GM12878 (cell line): ENCODE results near the gene CCDC102B. TPM values are rescaled to one million over a fixed set of nuclear protein-coding genes. Genes with fewer than 3 reads are reported as not detected.

Experiments
- ATAC-seq: fragments of 200-7000 bp; cut with Tn5 transposase; 3 replicates; pipeline ENCODE4 v1.9.1; 2020; ENCODE audit warnings: mild to moderate bottlenecking, moderate library complexity
- BruUV-seq: library from RNA; stranded (reverse); fragments of 400-500 nt; replicated peaks from 2 replicates; lab custom pipeline; 2021; lab: Mats Ljungman, UMichigan
- CTCF ChIA-PET: fragments of 300-600 bp; sonication (Branson Sonifier 250); formaldehyde crosslinking; extraction: SDS; loops from one replicate; lab custom pipeline; 2021; ENCODE audit warnings: inconsistent platforms; lab: Yijun Ruan, JAX
- POLR2A ChIA-PET: fragments of 350-600 bp; formaldehyde crosslinking; extraction: SDS; loops from one replicate; lab custom pipeline; 2021; ENCODE audit warnings: inconsistent platforms; lab: Charles Lee
- RAD21 ChIA-PET: fragments of 300-600 bp; sonication (Branson Sonifier 250); formaldehyde crosslinking; loops from one replicate; lab custom pipeline; 2023; ENCODE audit warnings: antibody characterized with exemption; ENCODE audit not compliant: unreplicated experiment; lab: Charles Lee
- SMC1A ChIA-PET: fragments of 300-600 bp; sonication (Branson Sonifier 250); formaldehyde crosslinking; loops from one replicate; lab custom pipeline; 2023; ENCODE audit not compliant: unreplicated experiment, uncharacterized antibody; lab: Charles Lee
- DNase-seq: peaks from one replicate; pipeline ENCODE4 v3.0.0-alpha.2; 2011; ENCODE audit warnings: low read depth, low spot score
- FAIRE-seq: peaks from 3 replicates; lab custom pipeline; 2011; peaks lifted over from hg19 to GRCh38; lab: Jason Lieb, UNC
- H2AFZ ChIP-seq: 2 replicates; pipeline ENCODE4 v1.6.0; 2011; ENCODE audit warnings: low read depth, low read length, control low read depth; ENCODE audit not compliant: control insufficient read depth
- H3K27ac ChIP-seq: 2 replicates; pipeline ENCODE4 v1.5.1; 2011; ENCODE audit warnings: control low read depth; ENCODE audit not compliant: control insufficient read depth, insufficient read depth
- H3K27me3 ChIP-seq, 2 experiments: replicated peaks in 1 of 2; 2 replicates each; pipeline versions ENCODE4 v1.6.0 to v1.6.1; 2011; ENCODE audit warnings: low read length in 1 of 2; ENCODE audit not compliant: control insufficient read depth in 2 of 2, insufficient read depth in 2 of 2
- H3K36me3 ChIP-seq, 2 experiments: 2 replicates each; pipeline ENCODE4 v1.5.1; 2011; ENCODE audit warnings: low read length in 1 of 2; ENCODE audit not compliant: control insufficient read depth in 2 of 2, insufficient read depth in 2 of 2
- H3K4me1 ChIP-seq: 2 replicates; pipeline ENCODE4 v1.6.1; 2011; ENCODE audit warnings: mild to moderate bottlenecking, low read length, moderate library complexity, mixed read lengths; ENCODE audit not compliant: control insufficient read depth, insufficient read depth
- H3K4me2 ChIP-seq: 2 replicates; pipeline ENCODE4 v1.6.0; 2011; ENCODE audit warnings: control low read depth; ENCODE audit not compliant: control insufficient read depth, insufficient read depth
- H3K4me3 ChIP-seq: fragments of 200-600 bp; sonication (generic); 2 replicates; pipeline ENCODE4 v1.5.1; 2016
- H3K79me2 ChIP-seq: 2 replicates; pipeline ENCODE4 v1.6.0; 2011; ENCODE audit warnings: low read length; ENCODE audit not compliant: control insufficient read depth, insufficient read depth
- H3K9ac ChIP-seq: 2 replicates; pipeline ENCODE4 v1.8.0; 2011; ENCODE audit warnings: low read length, control low read depth, mixed read lengths; ENCODE audit not compliant: control insufficient read depth, insufficient read depth
- H3K9me3 ChIP-seq: replicated peaks from 3 replicates; pipeline ENCODE4 v1.5.1; 2011; ENCODE audit warnings: mild to moderate bottlenecking, low read length; ENCODE audit not compliant: control insufficient read depth, insufficient read depth
- H4K20me1 ChIP-seq: 2 replicates; pipeline ENCODE4 v1.6.0; 2011; ENCODE audit not compliant: control insufficient read depth, insufficient read depth
- BCL11A ChIP-seq: IDR thresholded peaks from 2 replicates; pipeline ENCODE4 v1.6.1; 2011; ENCODE audit warnings: low read depth, low read length
- EGR1 ChIP-seq, 2 experiments: IDR thresholded peaks; 1 replicate in 1 of 2; 2 replicates in 1 of 2; pipeline ENCODE4 v1.6.1; 2011 to 2012; ENCODE audit warnings: low read depth in 2 of 2, low read length in 2 of 2, borderline replicate concordance in 1 of 2, mild to moderate bottlenecking in 1 of 2, moderate library complexity in 1 of 2
- EP300 ChIP-seq, 2 experiments: fragments of 150-350 bp in 1 of 2; IDR thresholded peaks; 2 replicates each; pipeline ENCODE4 v1.6.1; 2011 to 2012; ENCODE audit warnings: low read depth in 2 of 2, low read length in 2 of 2, borderline replicate concordance in 1 of 2, improper control_type of control experiment in 1 of 2, inconsistent platforms in 1 of 2; ENCODE audit not compliant: control insufficient read depth in 1 of 2
- EZH2 ChIP-seq: IDR thresholded peaks from 2 replicates; pipeline ENCODE4 v1.6.1; 2012; ENCODE audit warnings: low read depth, mild to moderate bottlenecking, control low read depth, inconsistent platforms, low read length, borderline replicate concordance; ENCODE audit not compliant: control insufficient read depth
- IRF3 ChIP-seq: fragments of 450-650 bp; IDR thresholded peaks from 2 replicates; pipeline ENCODE4 v1.6.1; 2014; ENCODE audit warnings: mild to moderate bottlenecking
- MAX ChIP-seq: IDR thresholded peaks from 2 replicates; pipeline ENCODE4 v1.6.1; 2012; ENCODE audit warnings: low read depth, low read length, improper control_type of control experiment
- MEF2A ChIP-seq: IDR thresholded peaks from 2 replicates; pipeline ENCODE4 v1.6.1; 2011; ENCODE audit warnings: low read depth, mild to moderate bottlenecking, low read length, moderate library complexity; ENCODE audit not compliant: insufficient read depth
- MLLT1 ChIP-seq: fragments of 450-650 bp; IDR thresholded peaks from 2 replicates; pipeline ENCODE4 v1.6.1; 2016; ENCODE audit warnings: mild to moderate bottlenecking
- NKRF ChIP-seq: fragments of 450-650 bp; conservative IDR thresholded peaks from 2 replicates; pipeline ENCODE4 v1.6.1; 2017; ENCODE audit warnings: mild to moderate bottlenecking, moderate library complexity
- SREBF1 ChIP-seq: IDR thresholded peaks from 2 replicates; pipeline ENCODE4 v1.6.1; 2012; ENCODE audit warnings: mild to moderate bottlenecking, low read length
- TARDBP ChIP-seq: IDR thresholded peaks from 2 replicates; pipeline ENCODE4 v1.6.1; 2016; ENCODE audit warnings: borderline replicate concordance
- ZNF217 ChIP-seq: fragments of 450-650 bp; IDR thresholded peaks from 2 replicates; pipeline ENCODE4 v1.6.1; 2017; ENCODE audit warnings: antibody characterized with exemption, mild to moderate bottlenecking
- ZNF274 ChIP-seq: IDR thresholded peaks from one replicate; pipeline ENCODE4 v1.8.0; 2011; ENCODE audit not compliant: insufficient read length, insufficient read depth
- WGBS: methylation state at CpG from one replicate; pipeline ENCODE4 v1.1.6; 2016; ENCODE audit warnings: low lambda C conversion rate; ENCODE audit not compliant: insufficient replicate concordance, insufficient coverage; ENCODE audit errors: missing lambda C conversion rate; 5-methylcytosine and 5-hydroxymethylcytosine counted together
- in situ Hi-C: fragments of 300-500 bp; cut with MboI; formaldehyde crosslinking; loops from 9 replicates; pipeline ENCODE4 v1.14.3; 2018; ENCODE audit warnings: mixed read lengths
- intact Hi-C: fragments of 100-400 bp; cut with micrococcal nuclease; formaldehyde crosslinking; loops from one replicate; pipeline ENCODE4 v1.14.2; 2022; ENCODE audit not compliant: unreplicated experiment
- polyA plus RNA-seq, 11 experiments: library from polyadenylated mRNA; depleted of rRNA in 4 of 11; unstranded in 6 of 11; stranded (reverse) in 5 of 11; fragments of >200 nt; fragmentation: Nextera tagmentation in 4 of 11; fragmentation: Illumina TruSeq in 1 of 11; extraction: Ambion mirVana in 4 of 11; extraction: Trizol in 1 of 11; gene quantifications; 1 replicate in 1 of 11; 2 replicates in 10 of 11; pipeline versions ENCODE4 v1.2.1 to v1.2.3, GENCODE V29; 2011 to 2016; ENCODE audit warnings: inconsistent platforms in 2 of 11, missing spikeins in 2 of 11, low read depth in 1 of 11
- total RNA-seq, 4 experiments: library from RNA; depleted of rRNA in 3 of 4; stranded (reverse); fragments of >200 nt in 3 of 4; fragmentation: Illumina TruSeq in 1 of 4; extraction: Trizol in 1 of 4; gene quantifications; 2 replicates each; pipeline versions ENCODE4 v1.2.1 to v1.2.3, GENCODE V29; 2013 to 2021

Gene CCDC102B
- total and polyA plus RNA-seq, 10 of the 15 experiments (the other 5 are each of a cell fraction or from before 2014, with no cell fraction given) = 2.7 to 4.7 (median 3.3) TPM

GRCh38 chr18:68833756-68834155, 35.9 kb downstream of the CCDC102B start:
- ChIA-PET RAD21 (no interaction called here), POLR2A (interaction anchor here (0.7 kb wide), 1 partner anchor 17 kb away, joined by 3 read pairs; no protein-coding TSS in a partner anchor)
- no peak for ATAC-seq
- H3K4me2 ChIP-seq = no peak overlapping the region
- no peaks in the 10 kb centered on the region for H3K36me3 ChIP-seq
- in situ Hi-C loops = no loop called here
- H3K79me2 ChIP-seq = no peaks in the 10 kb centered on the region
- TF ChIP-seq ZNF274 = no peak
- no peak for TF ChIP-seq TARDBP
- TF ChIP-seq NKRF = no peak
- no peak for TF ChIP-seq BCL11A
- no peak for TF ChIP-seq SREBF1
- TF ChIP-seq MAX = no peak
- TF ChIP-seq IRF3 = no peak
- TF ChIP-seq MLLT1 = no peak
- TF ChIP-seq EP300 (IDR thresholded peaks at IDR 0.05; ENCODE audit: borderline replicate concordance in 1 of 2, control insufficient read depth in 1 of 2, low read depth in 2 of 2, low read length in 2 of 2) = no peak
- no peak for TF ChIP-seq EZH2
- TF ChIP-seq EGR1 (IDR thresholded peaks at IDR 0.05; ENCODE audit: borderline replicate concordance in 1 of 2, low read depth in 2 of 2, low read length in 2 of 2) = no peak
- no peak for TF ChIP-seq MEF2A
- no peak for TF ChIP-seq ZNF217
- TF ChIP-seq, all 136 proteins: peak for 0
- Histone ChIP-seq H3K27ac (no peak overlapping the region), H3K27me3 (no peaks in the 10 kb centered on the region), H2AFZ (no peak overlapping the region), H3K9ac (no peak overlapping the region), H3K9me3 (no peaks in the 10 kb centered on the region), H3K4me3 (no peak overlapping the region), H3K4me1 (no peaks in the 10 kb centered on the region), H4K20me1 (no peaks in the 10 kb centered on the region)
- SMC1A ChIA-PET = no interaction called here
- 70% methylated on average over 5 of the region's 5 CpGs for WGBS
- CTCF ChIA-PET = no interaction called here
- FAIRE-seq (no peak), DNase-seq (no peak)
- intact Hi-C loops = no loop called here
- no TSS peak for BruUV-seq
